Measurements from ENCODE around the gene SPRYD3. TPM values are rescaled to one million over a fixed set of nuclear protein-coding genes. Genes with fewer than 3 reads are reported as not detected.

SPRYD3 gene
- total and polyA plus RNA-seq, 9 donors = 15.2 to 23.6 (median 20.1) TPM

- Histone ChIP-seq H3K4me3 (ENCODE audit: low read length) (no peak overlapping the region), H3K4me1 (ENCODE audit: control insufficient read depth, insufficient read depth, low read length) (no peaks in the 10 kb centered on the region), H3K27ac (ENCODE audit: low read length) (no peak overlapping the region), H3K9me3 (replicated peaks; ENCODE audit: control insufficient read depth, low read depth, low read length) (no peaks in the 10 kb centered on the region), H3K36me3 (ENCODE audit: control insufficient read depth, insufficient read depth, low read length) (peaks cover 27% of the 10 kb centered on the region), H3K27me3 (ENCODE audit: control insufficient read depth, insufficient read depth, low read length) (no peaks in the 10 kb centered on the region)
- no CpG with 5 or more reads among the region's 2 CpGs for WGBS (ENCODE audit: insufficient coverage)
- DNase-seq = no peak
Observed at GRCh38 chr12:53014709-53015108, 64.5 kb downstream of the SPRYD3 start.

Other genes with a start within 250 kb of the SPRYD3 start
- gene KRT79, start 245.1 kb downstream of the SPRYD3 start, total RNA-seq = not detected
- not detected for gene KRT79, start 245.1 kb downstream of the SPRYD3 start, polyA plus RNA-seq (ENCODE audit: insufficient read depth in 1 of 8, insufficient read length in 8 of 8, low replicate concordance in 1 of 8)
- gene KRT78, start 230.4 kb downstream of the SPRYD3 start, total RNA-seq = not detected
- 1 to 10 TPM in 1 of 8 donors, under 1 TPM in 2, not detected in 5; 0.05 to 2.8 (median 0.79) TPM for gene KRT78, start 230.4 kb downstream of the SPRYD3 start, polyA plus RNA-seq (ENCODE audit: insufficient read depth in 1 of 8, insufficient read length in 8 of 8, low replicate concordance in 1 of 8)
- 1.1 TPM for gene KRT8, start 174.3 kb downstream of the SPRYD3 start, total RNA-seq
- 10 to 100 TPM in 3 of 8 donors, 1 to 10 TPM in 5; 1.3 to 56.7 (median 4.6) TPM for gene KRT8, start 174.3 kb downstream of the SPRYD3 start, polyA plus RNA-seq (ENCODE audit: insufficient read depth in 1 of 8, insufficient read length in 8 of 8, low replicate concordance in 1 of 8)
- gene KRT18, start 130.3 kb downstream of the SPRYD3 start, total RNA-seq = 4.3 TPM
- 10 to 100 TPM in 3 of 8 donors, 1 to 10 TPM in 5; 3.6 to 39.0 (median 5.2) TPM for gene KRT18, start 130.3 kb downstream of the SPRYD3 start, polyA plus RNA-seq (ENCODE audit: insufficient read depth in 1 of 8, insufficient read length in 8 of 8, low replicate concordance in 1 of 8)
- 699 TPM for gene EIF4B, start 72.9 kb downstream of the SPRYD3 start, total RNA-seq
- 100 to 1,000 TPM; 353 to 473 (median 417) TPM for gene EIF4B, start 72.9 kb downstream of the SPRYD3 start, polyA plus RNA-seq (ENCODE audit: insufficient read depth in 1 of 8, insufficient read length in 8 of 8, low replicate concordance in 1 of 8)
- gene TNS2, start 29.3 kb downstream of the SPRYD3 start, total RNA-seq = 49.3 TPM
- 100 to 1,000 TPM in 3 of 8 donors, 10 to 100 TPM in 5; 66.8 to 119 (median 99.4) TPM for gene TNS2, start 29.3 kb downstream of the SPRYD3 start, polyA plus RNA-seq (ENCODE audit: insufficient read depth in 1 of 8, insufficient read length in 8 of 8, low replicate concordance in 1 of 8)
- 132 TPM for gene IGFBP6, start 18.3 kb upstream of the SPRYD3 start, total RNA-seq
- gene IGFBP6, start 18.3 kb upstream of the SPRYD3 start, polyA plus RNA-seq (ENCODE audit: insufficient read depth in 1 of 8, insufficient read length in 8 of 8, low replicate concordance in 1 of 8) = 100 to 1,000 TPM in 4 of 8 donors, 10 to 100 TPM in 4; 50.7 to 181 (median 93.6) TPM
- 0.04 TPM for gene SOAT2, start 24.1 kb upstream of the SPRYD3 start, total RNA-seq
- 1 to 10 TPM in 2 of 8 donors, under 1 TPM in 6; 0.07 to 4.8 (median 0.21) TPM for gene SOAT2, start 24.1 kb upstream of the SPRYD3 start, polyA plus RNA-seq (ENCODE audit: insufficient read depth in 1 of 8, insufficient read length in 8 of 8, low replicate concordance in 1 of 8)
- 19.0 TPM for gene ZNF740, start 101.3 kb upstream of the SPRYD3 start, total RNA-seq
- gene ZNF740, start 101.3 kb upstream of the SPRYD3 start, polyA plus RNA-seq (ENCODE audit: insufficient read depth in 1 of 8, insufficient read length in 8 of 8, low replicate concordance in 1 of 8) = 10 to 100 TPM; 23.9 to 36.9 (median 28.5) TPM
- gene CSAD, start 101.5 kb upstream of the SPRYD3 start, total RNA-seq = 21.4 TPM
- gene CSAD, start 101.5 kb upstream of the SPRYD3 start, polyA plus RNA-seq (ENCODE audit: insufficient read depth in 1 of 8, insufficient read length in 8 of 8, low replicate concordance in 1 of 8) = 10 to 100 TPM; 16.2 to 55.0 (median 31.6) TPM
- gene ITGB7, start 127.9 kb upstream of the SPRYD3 start, total RNA-seq = 0.80 TPM
- gene ITGB7, start 127.9 kb upstream of the SPRYD3 start, polyA plus RNA-seq (ENCODE audit: insufficient read depth in 1 of 8, insufficient read length in 8 of 8, low replicate concordance in 1 of 8) = 1 to 10 TPM in 3 of 8 donors, under 1 TPM in 5; 0.27 to 1.4 (median 0.74) TPM
- 17.5 TPM for gene RARG, start 152.8 kb upstream of the SPRYD3 start, total RNA-seq
- 10 to 100 TPM; 20.1 to 44.5 (median 30.1) TPM for gene RARG, start 152.8 kb upstream of the SPRYD3 start, polyA plus RNA-seq (ENCODE audit: insufficient read depth in 1 of 8, insufficient read length in 8 of 8, low replicate concordance in 1 of 8)
- 4.0 TPM for gene ESPL1, start 188.9 kb upstream of the SPRYD3 start, total RNA-seq
- 1 to 10 TPM; 4.6 to 9.8 (median 6.5) TPM for gene ESPL1, start 188.9 kb upstream of the SPRYD3 start, polyA plus RNA-seq (ENCODE audit: insufficient read depth in 1 of 8, insufficient read length in 8 of 8, low replicate concordance in 1 of 8)
- gene PFDN5, start 216.2 kb upstream of the SPRYD3 start, total RNA-seq = 875 TPM
- gene PFDN5, start 216.2 kb upstream of the SPRYD3 start, polyA plus RNA-seq (ENCODE audit: insufficient read depth in 1 of 8, insufficient read length in 8 of 8, low replicate concordance in 1 of 8) = 100 to 1,000 TPM; 451 to 711 (median 530) TPM
- 47.5 TPM for gene MYG1, start 220.3 kb upstream of the SPRYD3 start, total RNA-seq
- 10 to 100 TPM; 34.7 to 43.8 (median 37.0) TPM for gene MYG1, start 220.3 kb upstream of the SPRYD3 start, polyA plus RNA-seq (ENCODE audit: insufficient read depth in 1 of 8, insufficient read length in 8 of 8, low replicate concordance in 1 of 8)
- 48.9 TPM for gene AAAS, start 242.2 kb upstream of the SPRYD3 start, total RNA-seq
- 10 to 100 TPM; 47.9 to 62.4 (median 52.3) TPM for gene AAAS, start 242.2 kb upstream of the SPRYD3 start, polyA plus RNA-seq (ENCODE audit: insufficient read depth in 1 of 8, insufficient read length in 8 of 8, low replicate concordance in 1 of 8)

Data from muscle of leg (tissue), 11 donors.